ENCODE data around the gene ATP11A. TPM values are rescaled to one million over a fixed set of nuclear protein-coding genes. Genes with fewer than 3 reads are reported as not detected.

Gene ATP11A
- total RNA-seq, 1 experiment from 2014 or later = 8.7 TPM

GRCh38 chr13:112844879-112845278 is 155.0 kb downstream of the ATP11A start:
- Histone ChIP-seq H3K9ac (ENCODE audit: low read length) (no peak overlapping the region), H3F3A (ENCODE audit: low read length, unreplicated experiment) (no peaks in the 10 kb centered on the region), H4K20me1 (ENCODE audit: low read length) (no peaks in the 10 kb centered on the region), H3K27ac (ENCODE audit: low read length) (no peak overlapping the region), H3K9me2 (replicated peaks; ENCODE audit: low read length) (no peaks in the 10 kb centered on the region), H3K36me3 (ENCODE audit: low read depth, low read length) (peaks cover 10% of the 10 kb centered on the region; the same call in 1 of the 2 replicates), H3K27me3 (ENCODE audit: low read length) (no peaks in the 10 kb centered on the region), H3K4me1 (ENCODE audit: insufficient read depth, low read length) (no peaks in the 10 kb centered on the region), H2AFZ (ENCODE audit: low read length) (no peak overlapping the region), H3K4me2 (ENCODE audit: low read length) (no peak overlapping the region), H3K79me2 (ENCODE audit: low read length) (no peaks in the 10 kb centered on the region), H3K9me3 (ENCODE audit: low read length) (peaks cover 6% of the 10 kb centered on the region; the same call in 1 of the 2 replicates), H3K4me3 (ENCODE audit: low read length) (no peak overlapping the region)
- BruUV-seq (replicated peaks) = no TSS peak
- CTCF ChIA-PET = no interaction called here
- TF ChIP-seq EZH2phosphoT487 (IDR thresholded peaks at IDR 0.05; ENCODE audit: borderline replicate concordance, low read length) (no peak), CTCF (conservative IDR thresholded peaks at IDR 0.05; ENCODE audit: low read depth, low read length) (no peak), EZH2 (IDR thresholded peaks at IDR 0.05; ENCODE audit: low read length, unreplicated experiment) (no peak)
- DNase-seq (no peak), ATAC-seq (no peak)
- POLR2A ChIA-PET (ENCODE audit: unreplicated experiment) = no interaction called here
- intact Hi-C loops (cut with micrococcal nuclease) = no loop called here

GRCh38 chr13:112845511-112846144 is 155.8 kb downstream of the ATP11A start:
- Histone ChIP-seq H3K9me2 (replicated peaks; ENCODE audit: low read length) (no peaks in the 10 kb centered on the region), H3K27ac (ENCODE audit: low read length) (no peak overlapping the region), H3K4me2 (ENCODE audit: low read length) (no peak overlapping the region), H3F3A (ENCODE audit: low read length, unreplicated experiment) (no peaks in the 10 kb centered on the region), H3K4me1 (ENCODE audit: insufficient read depth, low read length) (no peaks in the 10 kb centered on the region), H3K9ac (ENCODE audit: low read length) (no peak overlapping the region), H3K4me3 (ENCODE audit: low read length) (no peak overlapping the region), H2AFZ (ENCODE audit: low read length) (no peak overlapping the region), H4K20me1 (ENCODE audit: low read length) (no peaks in the 10 kb centered on the region), H3K9me3 (ENCODE audit: low read length) (peaks cover 6% of the 10 kb centered on the region; the same call in 1 of the 2 replicates), H3K27me3 (ENCODE audit: low read length) (no peaks in the 10 kb centered on the region), H3K79me2 (ENCODE audit: low read length) (no peaks in the 10 kb centered on the region), H3K36me3 (ENCODE audit: low read depth, low read length) (peaks cover 10% of the 10 kb centered on the region; the same call in 1 of the 2 replicates)
- ChIA-PET POLR2A (ENCODE audit: unreplicated experiment) (no interaction called here), CTCF (no interaction called here)
- DNase-seq = no peak
- no peak for ATAC-seq
- TF ChIP-seq EZH2 (IDR thresholded peaks at IDR 0.05; ENCODE audit: low read length, unreplicated experiment) = no peak
- no peak for TF ChIP-seq EZH2phosphoT487 (IDR thresholded peaks at IDR 0.05; ENCODE audit: borderline replicate concordance, low read length)
- TF ChIP-seq CTCF (conservative IDR thresholded peaks at IDR 0.05; ENCODE audit: low read depth, low read length) = no peak
- intact Hi-C loops (cut with micrococcal nuclease) = no loop called here
- no TSS peak for BruUV-seq (replicated peaks)

GRCh38 chr13:112846411-112847115 is 156.7 kb downstream of the ATP11A start:
- no peak for ATAC-seq
- Histone ChIP-seq H3K27me3 (ENCODE audit: low read length) (no peaks in the 10 kb centered on the region), H3K9me3 (ENCODE audit: low read length) (peaks cover 6% of the 10 kb centered on the region; the same call in 1 of the 2 replicates), H3F3A (ENCODE audit: low read length, unreplicated experiment) (no peaks in the 10 kb centered on the region), H3K4me3 (ENCODE audit: low read length) (no peak overlapping the region), H3K4me2 (ENCODE audit: low read length) (no peak overlapping the region), H3K36me3 (ENCODE audit: low read depth, low read length) (peaks cover 10% of the 10 kb centered on the region; the same call in 1 of the 2 replicates), H3K4me1 (ENCODE audit: insufficient read depth, low read length) (no peaks in the 10 kb centered on the region), H2AFZ (ENCODE audit: low read length) (no peak overlapping the region), H4K20me1 (ENCODE audit: low read length) (no peaks in the 10 kb centered on the region), H3K79me2 (ENCODE audit: low read length) (no peaks in the 10 kb centered on the region), H3K9me2 (replicated peaks; ENCODE audit: low read length) (no peaks in the 10 kb centered on the region), H3K9ac (ENCODE audit: low read length) (no peak overlapping the region), H3K27ac (ENCODE audit: low read length) (no peak overlapping the region)
- no peak for TF ChIP-seq EZH2 (IDR thresholded peaks at IDR 0.05; ENCODE audit: low read length, unreplicated experiment)
- no peak for TF ChIP-seq CTCF (conservative IDR thresholded peaks at IDR 0.05; ENCODE audit: low read depth, low read length)
- no peak for TF ChIP-seq EZH2phosphoT487 (IDR thresholded peaks at IDR 0.05; ENCODE audit: borderline replicate concordance, low read length)
- ChIA-PET POLR2A (ENCODE audit: unreplicated experiment) (no interaction called here), CTCF (no interaction called here)
- intact Hi-C loops (cut with micrococcal nuclease) = no loop called here
- no TSS peak for BruUV-seq (replicated peaks)
- DNase-seq = no peak
